ELR (cell line): ENCODE results near the gene PKN2.
"Not testable (repeated sequence)": the region's sequence is repeated elsewhere in the genome, so short reads cannot be mapped to it uniquely, and the experiment has no call there.

ENCODE experiments used
- DNase-seq: peaks from one replicate; pipeline ENCODE4 v3.0.0-alpha.2; 2015; ENCODE audit warnings: low read depth

The PKN2 gene

DNA sequence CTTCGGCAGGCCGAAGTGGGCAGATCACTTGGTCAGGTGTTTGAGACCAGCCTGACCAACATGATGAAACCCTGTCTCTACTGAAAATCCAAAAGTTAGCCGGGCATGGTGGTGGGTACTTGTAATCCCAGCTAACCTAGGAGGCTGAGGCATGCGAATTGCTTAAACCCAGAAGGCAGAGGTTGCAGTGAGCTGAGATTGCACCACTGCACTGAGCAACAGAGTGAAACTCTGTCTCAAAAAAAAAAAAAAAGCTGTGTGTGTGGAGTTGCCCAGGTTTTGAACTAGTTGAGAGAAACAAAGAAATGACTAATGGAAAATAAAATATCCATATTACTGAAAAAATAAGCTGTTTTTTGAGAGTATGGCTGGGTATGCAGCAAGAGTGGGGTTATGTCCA is 107.1 kb downstream of the PKN2 start:
- no peak for DNase-seq

DNA sequence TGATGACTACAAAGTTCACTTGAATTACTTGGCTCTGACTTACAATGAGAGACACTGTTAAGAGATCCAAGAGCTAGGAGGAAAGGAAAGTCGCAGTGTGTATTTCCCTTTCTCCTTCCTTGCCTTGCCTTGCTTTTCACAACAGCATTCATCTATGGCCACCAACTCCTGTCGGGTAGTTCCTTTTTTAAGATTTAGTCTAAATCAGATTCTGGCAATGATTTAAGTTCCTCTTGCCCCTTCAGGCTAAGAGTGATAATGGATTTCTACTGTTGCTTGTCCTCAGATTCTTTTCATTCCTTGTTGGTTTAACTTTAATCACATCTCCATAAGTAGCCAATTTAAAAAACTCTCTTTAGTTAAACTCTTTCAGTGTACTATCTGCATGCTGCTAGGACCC is 115.4 kb downstream of the PKN2 start:
- DNase-seq = no peak

DNA sequence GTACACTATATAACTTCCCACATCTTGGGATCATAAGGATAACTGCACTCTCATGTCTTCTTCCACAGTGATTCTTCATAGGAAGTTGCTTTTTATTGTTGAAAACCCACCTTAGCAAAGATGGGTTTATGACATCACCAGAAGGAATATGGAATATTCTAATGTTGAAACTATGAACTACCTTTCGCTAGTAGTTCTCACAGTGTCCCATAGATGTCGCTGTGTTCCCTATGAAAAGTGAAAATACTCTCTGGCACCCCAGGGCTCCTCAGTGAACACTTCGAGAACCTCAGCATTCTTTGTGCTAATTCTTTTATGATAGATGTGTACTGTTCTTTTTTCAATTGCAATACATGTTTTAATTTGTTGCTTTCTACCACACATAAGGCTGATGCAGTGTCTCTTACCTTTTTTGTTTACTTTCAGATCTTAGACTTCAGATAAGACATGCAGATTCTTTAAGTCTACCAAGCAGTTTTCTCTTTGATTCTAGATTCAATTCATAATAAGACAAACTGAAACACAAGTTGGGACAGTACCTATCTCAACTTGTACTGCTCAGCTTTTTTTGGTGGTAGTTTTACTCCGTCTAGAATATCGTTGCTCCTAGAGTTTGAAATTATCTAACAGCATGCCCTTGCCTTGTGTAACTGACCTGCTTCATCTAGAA is 116.4 kb downstream of the PKN2 start:
- peak; percentile 72 for DNase-seq

DNA sequence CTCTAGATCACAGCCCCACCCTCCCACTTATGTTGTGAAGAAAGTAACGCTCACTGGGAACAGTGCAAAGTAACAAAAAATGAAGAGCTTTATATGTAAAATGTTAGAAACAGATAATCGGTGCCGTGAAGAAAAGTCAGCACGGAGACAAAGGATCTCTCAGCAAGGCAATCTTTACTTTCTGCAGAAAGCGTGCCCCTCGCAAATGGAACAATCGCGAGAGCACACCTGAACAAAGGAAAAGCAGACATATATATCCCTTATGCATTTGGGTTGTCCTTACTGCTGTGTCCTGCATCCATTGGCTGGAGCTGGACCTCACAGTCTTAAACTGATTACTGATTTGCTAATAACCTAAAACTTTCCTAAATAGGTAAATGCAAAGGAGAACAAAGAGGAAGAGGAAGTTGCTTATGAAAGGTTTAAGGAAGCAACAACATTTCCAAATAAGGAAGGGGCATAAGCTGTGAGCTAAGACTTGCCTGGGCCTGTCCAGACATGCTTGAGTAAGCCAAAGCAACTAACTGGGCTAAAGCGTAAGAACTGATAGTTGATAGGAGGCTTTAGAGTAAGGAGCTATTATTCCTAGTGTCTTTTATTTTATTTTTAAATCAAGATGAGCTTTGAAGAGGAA is 117.6 kb downstream of the PKN2 start:
- no peak for DNase-seq

DNA sequence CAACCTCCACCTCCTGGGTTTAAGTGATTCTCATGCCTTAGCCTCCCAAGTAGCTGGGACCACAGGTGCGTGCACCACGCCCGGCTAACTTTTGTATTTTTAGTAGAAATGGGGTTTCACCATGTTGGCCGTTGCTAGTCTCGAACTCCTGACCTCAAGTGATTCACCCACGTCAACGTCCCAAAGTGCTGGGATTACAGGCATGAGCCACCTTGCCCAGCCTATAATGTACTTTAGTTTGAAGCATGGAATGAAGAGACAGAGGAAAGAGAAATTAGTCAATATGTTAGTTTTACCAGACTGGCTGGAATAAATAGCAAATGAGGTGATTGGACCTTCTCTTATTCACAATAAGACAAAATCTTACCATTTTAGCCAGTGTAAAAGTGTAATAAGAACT is 118.3 kb downstream of the PKN2 start:
- DNase-seq = peak; percentile 19

DNA sequence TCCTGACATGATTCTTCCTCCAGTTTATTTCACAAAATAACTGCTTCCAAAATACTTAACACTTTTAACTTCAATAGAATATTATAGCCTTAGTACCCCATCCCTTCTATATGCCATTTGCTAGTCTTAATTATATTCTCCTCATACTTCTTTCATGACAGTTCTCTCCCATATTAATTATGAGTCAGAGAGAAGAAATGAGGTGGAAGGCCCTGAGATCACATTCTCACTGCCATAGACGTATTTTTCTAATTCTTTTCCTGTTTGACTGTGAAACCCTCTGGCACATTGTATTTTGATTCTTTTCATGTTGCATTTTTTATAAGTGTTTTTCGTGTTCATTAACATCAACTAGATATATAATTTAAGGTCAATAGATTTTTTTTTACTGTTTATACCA is 118.9 kb downstream of the PKN2 start:
- peak; percentile 74 for DNase-seq

DNA sequence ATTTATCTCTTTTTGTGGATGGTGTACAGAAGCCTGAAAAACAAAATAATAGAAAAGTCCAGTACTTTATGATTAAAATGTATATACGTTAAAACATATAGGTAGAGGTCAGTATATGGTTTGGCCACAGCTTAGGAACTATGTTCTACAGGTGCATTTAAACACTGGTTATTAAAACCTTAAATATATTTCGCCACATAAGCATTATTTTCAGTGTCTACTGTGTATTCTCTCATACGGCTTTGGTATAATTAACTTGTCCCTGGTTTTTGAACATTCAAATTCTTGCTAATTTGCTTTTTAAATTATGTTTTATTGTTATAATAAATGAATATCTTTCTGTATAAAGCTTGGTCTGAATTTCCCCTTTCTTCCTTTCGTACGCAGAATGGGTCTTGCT is 119.4 kb downstream of the PKN2 start:
- DNase-seq = no peak

DNA sequence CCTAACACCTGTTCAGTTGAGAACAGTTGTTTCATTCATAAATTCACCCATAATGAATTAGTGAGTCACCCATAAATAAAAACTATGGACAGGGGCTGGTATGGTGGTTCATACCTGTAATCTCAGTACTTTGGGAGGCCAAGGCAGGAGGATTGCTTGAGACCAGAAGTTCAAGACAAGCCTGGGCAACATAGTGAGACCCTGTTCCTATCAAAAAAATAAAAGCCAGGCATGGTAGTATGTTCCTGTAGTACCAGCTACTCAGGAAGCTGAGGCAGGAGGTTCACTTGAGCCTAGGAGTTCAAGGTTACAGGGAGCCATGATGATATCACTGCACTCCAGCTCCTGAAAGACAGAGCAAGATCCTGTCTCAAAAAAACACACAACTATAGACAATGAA is 128.3 kb downstream of the PKN2 start:
- DNase-seq = no peak

DNA sequence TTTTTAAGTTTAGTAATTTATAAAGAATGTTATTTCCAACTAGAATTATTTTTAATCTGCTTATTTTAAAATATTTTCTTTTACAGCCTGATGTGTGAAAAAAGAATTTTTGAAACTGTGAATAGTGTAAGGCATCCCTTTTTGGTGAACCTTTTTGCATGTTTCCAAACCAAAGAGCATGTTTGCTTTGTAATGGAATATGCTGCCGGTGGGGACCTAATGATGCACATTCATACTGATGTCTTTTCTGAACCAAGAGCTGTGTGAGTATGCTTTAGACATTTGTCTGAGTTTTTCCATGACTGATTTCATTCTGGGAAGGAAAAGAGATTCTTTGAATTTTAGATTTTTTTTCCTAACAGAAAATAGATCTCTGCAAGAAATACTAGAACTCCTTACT is 129.4 kb downstream of the PKN2 start:
- no peak for DNase-seq

DNA sequence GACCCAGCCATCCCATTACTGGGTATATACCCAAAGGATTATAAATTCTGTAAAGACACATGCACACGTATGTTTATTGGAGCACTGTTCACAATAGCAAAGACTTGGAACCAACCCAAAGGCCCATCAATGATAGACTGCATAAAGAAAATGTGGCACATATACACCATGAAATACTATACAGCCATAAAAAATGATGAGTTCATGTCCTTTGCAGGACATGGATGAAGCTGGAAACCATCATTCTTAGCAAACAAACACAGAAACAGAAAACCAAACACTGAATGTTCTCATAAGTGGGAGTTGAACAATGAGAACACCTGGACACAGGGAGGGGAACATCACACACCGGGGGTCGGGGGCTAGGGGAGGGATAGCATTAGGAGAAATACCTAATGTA is 135.6 kb downstream of the PKN2 start:
- not testable (repeated sequence) for DNase-seq

DNA sequence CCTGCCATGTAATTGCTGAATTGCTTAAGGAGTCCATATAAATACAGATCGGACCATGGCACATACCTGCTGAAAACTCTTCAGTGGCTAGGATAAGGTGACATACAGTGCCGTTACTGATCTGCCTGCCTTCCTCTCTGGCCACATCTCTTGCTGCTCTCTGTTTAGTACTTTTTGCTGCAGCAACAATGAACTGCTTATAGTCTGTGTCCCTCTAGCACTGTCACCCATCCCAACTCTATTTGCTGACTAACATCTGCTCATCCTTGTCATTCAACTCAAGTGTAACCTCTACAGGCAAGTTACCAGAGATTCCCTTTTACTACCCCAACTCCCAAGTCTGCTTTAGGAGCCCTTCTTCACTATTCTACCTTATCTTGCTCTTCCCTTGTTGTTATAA is 141.6 kb downstream of the PKN2 start:
- no peak for DNase-seq

DNA sequence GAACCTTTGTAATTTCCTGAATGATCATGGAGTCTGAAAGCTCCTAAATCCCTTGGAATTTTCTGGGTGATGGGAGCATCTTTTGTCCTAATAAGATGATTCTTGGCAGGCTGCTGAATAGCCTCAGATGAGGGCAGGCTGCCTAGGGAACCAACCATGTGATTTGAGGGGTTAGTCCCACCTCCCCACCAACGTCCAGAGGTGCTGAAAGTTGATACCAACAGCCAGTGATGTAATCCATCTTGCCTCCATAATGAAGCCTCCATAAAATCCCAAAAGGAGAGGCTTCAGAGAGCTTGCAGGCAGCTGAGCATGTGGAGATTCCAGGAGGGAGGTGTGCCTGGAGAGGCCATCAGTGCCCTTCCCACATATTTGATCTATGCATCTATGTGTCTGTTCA is 163.6 kb downstream of the PKN2 start:
- no peak for DNase-seq

DNA sequence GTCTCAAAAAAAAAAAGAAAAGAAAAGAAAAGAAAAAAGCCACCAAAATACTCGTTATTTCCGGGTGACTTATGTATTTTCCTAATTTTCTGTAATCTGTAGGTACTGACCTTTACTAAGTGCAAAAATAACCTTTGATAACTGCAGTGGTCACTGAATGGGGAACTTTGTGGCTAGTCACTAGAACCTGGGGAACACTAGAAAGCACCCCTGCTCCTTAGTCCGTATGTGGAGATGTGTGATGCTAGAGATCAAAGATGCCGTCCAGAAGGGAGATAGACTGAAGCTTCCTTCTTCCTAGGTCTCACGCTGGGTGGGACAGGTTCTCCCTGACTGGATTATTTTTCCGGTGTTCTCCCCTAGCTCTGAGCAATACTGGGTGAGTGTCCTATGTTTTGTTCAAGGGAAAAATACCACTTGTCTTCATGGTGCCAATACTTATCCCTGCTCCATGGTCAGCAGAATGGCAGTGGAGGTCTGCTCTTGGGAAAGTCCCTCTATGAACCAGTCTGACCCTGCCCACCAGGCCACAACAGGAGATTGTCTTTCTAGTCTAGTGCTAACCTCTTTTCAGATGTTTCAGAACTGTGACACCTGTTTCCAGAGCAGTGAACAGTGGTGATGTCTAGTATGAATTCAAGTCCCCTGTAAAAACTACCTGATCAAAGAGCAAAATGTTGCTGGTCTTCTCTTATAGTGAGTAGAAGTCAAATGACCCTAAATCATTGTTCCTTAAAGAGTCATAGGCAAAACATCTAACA is 167.4 kb downstream of the PKN2 start:
- DNase-seq = no peak

DNA sequence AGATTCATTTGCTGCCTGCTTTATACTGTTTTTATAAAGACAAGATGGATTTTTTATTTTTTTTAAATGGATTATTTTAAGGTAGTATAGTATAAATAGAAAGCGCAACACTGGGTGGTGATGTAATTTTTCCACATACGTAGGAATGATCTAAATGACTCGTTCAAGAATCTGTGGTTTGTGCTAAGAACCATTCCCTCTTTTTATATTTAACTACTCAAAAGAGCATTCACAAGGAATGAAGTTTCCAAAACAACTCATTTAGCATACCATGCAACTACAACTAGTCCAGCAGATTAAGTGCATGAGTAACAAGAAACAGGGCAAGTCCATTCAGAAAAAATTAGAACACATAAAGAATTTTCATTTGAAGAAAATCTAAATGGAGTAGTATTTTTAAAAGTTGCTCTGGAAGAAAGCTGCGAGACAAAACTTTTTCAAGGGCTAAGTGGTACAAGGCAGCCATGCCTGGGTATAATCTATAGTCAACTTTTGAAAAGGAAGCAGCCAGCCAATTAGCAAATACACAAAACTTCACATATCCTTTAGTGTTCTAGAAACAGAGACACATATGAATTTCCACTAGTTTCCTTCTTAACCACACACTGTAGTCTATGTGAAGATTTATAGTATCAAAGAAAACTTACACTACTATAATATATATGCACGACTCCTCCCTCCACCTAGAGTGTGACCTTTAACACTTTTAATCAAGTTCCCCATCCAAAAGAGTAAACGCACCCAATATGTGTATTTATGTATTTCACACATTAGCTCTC is 183.9 kb downstream of the PKN2 start:
- peak; percentile 29 for DNase-seq

DNA sequence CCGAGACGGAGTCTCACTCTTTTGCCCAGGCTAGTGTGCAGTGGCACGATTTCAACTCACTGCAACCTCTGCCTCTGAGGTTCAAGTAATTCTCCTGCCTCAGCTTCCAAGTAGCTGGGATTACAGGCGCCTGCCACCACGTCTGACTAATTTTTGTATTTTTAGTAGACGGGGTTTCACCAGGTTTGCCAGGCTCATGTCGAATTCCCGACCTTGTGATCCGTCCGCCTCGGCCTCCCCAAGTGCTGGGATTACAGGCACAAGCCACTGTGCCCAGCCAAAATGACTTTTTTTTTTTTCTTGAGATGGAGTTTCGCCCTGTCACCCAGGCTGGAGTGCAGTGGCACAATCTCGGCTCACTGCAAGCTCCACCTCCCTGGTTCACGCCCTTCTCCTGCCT is 185.6 kb downstream of the PKN2 start:
- DNase-seq = not testable (repeated sequence)

DNA sequence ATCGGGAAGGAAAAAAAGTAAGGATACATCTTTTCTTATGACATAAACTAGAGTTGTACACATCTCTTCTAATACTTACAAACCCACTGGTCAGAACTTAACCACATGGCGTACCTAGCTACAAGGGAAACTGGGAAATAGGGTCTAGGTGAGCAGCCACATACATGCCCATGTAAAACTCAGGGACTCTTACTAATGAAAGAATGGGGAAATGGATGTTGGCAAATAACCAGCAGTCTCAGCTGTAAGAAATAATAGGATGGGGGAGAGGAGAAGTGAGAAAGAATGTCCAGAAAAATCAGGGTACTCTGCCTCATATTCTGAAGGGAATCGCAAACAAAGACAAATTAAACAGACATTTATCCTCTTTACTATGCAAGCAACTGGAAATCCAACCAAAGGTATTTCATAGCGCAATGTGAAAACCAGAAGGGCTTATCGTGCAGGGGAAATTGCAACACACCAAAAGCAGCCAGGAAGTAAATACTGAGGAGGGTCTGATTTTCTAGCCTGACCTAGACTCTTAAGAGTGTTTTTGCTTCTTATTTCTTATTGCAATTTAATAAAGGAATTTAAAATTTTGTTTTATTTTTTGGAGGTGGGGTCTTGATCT is 189.8 kb downstream of the PKN2 start:
- DNase-seq = no peak

DNA sequence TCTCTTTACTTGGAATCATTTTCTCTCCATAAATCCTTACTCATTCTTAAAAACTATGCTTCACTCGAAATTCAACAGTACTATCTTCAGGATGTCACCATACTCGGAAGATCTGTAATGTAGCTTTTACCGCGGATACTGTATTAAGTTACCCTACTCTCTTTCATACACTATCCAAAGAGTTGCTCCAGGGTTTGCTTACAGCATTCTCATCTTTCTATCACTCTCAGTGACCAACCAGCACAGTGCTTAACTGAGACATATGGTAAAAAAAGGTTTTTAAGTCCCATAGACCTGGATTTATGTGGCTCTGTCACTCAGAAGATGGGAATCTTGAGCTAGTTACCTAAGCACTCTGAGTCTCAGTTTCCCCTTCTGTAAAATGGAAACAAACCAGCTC is 191.5 kb downstream of the PKN2 start:
- no peak for DNase-seq

DNA sequence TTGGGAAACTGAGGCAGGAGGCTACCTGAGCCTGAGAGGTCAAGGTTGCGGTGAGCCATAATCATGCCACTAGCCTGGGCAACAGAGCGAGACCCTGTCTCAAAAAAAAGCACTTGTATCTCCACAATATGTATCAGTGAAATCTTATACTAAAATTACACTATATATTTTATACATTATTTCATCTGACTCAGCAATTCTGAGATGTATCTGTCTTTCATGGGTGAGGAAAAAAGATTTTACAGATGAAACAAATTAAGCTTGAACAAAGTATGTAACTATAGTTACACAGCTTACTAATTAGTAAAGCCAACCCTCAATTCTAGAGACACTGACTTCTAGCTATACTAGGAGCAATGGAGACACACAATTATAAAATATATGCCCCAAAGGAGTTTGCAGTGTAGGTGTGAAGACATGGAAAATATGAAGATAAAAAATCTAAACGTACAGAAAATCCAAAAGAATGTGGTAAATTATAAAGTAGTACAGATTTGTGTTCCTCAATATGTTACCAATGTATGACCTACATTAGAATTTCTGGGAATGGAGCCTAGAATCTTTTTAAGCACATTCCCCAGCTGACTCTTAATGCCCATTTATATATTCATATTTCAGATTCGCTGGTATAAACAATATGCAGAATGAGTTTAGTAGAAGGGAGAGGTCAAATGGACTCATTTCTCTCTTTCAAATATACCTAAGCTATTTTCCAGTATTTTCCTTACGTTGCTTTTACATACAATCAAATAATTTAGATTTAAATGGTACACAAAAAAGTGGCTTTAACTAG is 192.7 kb downstream of the PKN2 start:
- DNase-seq = no peak

DNA sequence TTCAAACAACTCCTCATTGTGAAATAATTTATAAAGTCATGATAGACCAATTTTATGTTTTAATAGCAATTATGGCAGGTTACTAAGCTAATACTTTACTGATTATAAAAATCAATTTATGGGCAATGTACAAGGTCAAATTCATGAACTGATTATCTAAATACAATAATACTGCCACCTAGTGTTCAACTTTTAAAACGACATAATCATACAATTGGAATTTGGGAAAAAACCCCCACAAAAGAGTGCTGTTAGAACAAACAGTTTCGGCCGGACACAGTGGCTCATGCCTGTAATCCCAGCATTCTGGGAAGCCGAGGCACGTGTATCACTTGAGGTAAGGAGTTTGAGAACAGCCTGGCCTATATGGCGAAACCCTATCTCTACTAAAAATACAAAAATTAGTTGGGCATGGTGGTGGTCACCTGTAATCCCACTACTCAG is 193.3 kb downstream of the PKN2 start:
- peak; percentile 69 for DNase-seq

DNA sequence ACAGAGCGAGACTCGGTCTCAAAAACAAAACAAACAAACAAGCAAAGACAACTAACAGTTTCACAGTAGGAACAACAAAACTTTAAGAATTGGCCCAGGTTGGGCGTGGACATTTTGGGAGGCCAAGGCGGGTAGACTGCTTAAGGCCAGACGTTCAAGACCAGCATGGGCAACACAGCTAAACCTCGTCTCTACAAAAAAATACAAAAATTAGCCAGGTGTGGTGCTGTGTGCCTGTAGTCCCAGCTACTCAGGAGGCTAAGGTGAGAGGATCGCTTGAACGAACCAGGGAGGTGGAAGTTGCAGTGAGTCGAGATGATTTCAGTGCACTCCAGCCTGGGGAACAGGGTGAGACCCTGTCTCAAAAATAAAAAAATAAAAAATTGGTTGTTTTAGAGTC is 193.8 kb downstream of the PKN2 start:
- no peak for DNase-seq

DNA sequence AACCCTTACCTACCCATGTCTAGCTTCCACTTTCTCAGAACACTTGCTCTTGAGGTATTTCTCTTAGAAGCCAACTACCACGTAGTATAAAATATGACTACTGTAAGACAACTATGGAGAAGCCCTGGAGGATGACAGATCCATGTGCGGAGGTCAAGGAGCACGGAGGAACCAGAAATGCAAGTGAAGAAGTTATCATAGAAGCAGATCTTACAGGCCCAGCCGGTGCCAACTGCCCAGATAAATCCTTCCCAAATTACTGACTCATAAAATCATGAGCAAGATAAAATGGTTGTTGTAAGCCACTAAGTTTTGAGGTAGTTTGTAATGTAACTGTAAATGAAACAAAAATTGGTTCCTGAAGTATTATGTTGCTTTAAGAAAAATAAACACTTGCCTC is 194.7 kb downstream of the PKN2 start:
- DNase-seq = no peak
